C4-2B (cell line): ENCODE results near the gene CAMTA1.

Experiments
- CTCF ChIP-seq: fragments of 450-650 bp; conservative IDR thresholded peaks from 2 replicates; pipeline ENCODE4 v1.5.1; 2017; ENCODE audit warnings: mild to moderate bottlenecking
- ZFX ChIP-seq: fragments of 450-650 bp; IDR thresholded peaks from 2 replicates; pipeline ENCODE4 v1.6.1; 2017

GRCh38 chr1:7785108-7785507 lies 999.9 kb downstream of the CAMTA1 start:
- TF ChIP-seq CTCF: no peak
- TF ChIP-seq ZFX: no peak
